Epidermal melanocyte (primary cell): ENCODE measurements around the gene SPINT3.
"Not testable (repeated sequence)": the region's sequence is repeated elsewhere in the genome, so short reads cannot be mapped to it uniquely, and the experiment has no call there.

Experiments
- DNase-seq: peaks from one replicate; pipeline ENCODE4 v3.0.0; 2011; ENCODE audit warnings: low spot score; ENCODE audit not compliant: insufficient read length

Gene SPINT3

DNA sequence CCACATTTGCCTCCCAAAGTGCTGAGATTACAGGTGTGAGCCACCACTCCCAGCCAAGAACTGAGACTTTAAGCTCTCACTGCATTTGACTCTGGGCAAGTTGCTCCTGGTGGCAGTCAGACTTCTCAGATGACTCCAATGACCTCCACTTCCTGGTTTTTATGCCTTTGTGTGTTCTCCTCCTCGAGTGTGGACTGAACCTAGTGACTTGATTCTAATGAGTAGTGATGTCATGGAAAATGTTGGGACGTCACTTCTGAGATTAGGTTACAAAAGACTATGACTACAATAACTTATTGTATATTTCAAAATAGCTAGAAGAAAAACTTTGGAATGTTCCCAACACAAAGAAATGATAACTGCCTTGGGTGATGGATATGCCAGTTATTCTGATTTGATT, 12.0 kb downstream of the SPINT3 start:
- no peak for DNase-seq

- no peak for DNase-seq
Measured at GRCh38 chr20:45502561-45502960, 12.9 kb downstream of the SPINT3 start.

DNA sequence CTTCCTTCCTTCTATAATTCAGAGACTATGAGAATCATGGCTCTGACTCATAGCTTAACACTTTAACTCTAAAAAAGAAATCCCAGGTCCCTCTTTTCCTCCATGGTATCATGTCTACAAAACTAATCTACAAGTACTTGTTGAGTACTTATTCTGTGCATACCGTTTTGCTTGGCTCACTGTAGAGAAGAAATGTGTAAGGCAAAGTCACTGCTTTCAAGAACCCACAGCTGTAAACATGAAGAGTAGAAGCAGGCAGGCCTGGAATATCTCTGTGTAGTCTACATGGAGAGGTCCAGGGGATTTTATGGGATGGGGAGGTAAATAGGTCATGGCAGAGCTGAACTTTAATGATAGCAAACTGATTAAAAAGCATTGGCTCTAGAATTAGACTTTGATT, 13.8 kb downstream of the SPINT3 start:
- no peak for DNase-seq

GRCh38 chr20:45500022-45500421, 15.4 kb downstream of the SPINT3 start:
- DNase-seq: no peak

DNA sequence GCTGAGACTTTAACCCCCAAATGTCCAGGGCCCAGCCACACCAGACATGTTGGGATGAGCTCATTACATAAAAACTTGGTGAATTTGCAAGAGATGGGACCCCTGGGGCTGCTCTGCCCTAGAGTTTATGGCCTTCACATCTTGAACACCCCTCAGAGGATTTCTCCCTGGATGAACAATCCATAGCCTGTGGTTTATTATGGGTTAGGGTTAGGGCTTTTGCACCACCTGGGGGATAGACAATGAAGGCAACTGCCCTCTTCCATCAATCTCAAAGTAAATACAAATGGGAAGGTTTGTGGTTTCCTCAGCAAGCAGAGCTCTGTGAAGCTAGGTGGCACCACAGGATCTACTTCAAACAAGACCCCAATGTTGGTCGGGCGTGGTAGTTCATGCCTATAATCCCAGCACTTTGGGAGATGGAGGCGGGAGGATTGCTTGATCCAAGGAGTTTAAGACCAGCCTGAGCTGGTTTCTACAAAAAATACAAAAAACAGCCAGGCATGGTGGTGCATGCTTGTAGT, 17.4 kb downstream of the SPINT3 start:
- no peak for DNase-seq

DNA sequence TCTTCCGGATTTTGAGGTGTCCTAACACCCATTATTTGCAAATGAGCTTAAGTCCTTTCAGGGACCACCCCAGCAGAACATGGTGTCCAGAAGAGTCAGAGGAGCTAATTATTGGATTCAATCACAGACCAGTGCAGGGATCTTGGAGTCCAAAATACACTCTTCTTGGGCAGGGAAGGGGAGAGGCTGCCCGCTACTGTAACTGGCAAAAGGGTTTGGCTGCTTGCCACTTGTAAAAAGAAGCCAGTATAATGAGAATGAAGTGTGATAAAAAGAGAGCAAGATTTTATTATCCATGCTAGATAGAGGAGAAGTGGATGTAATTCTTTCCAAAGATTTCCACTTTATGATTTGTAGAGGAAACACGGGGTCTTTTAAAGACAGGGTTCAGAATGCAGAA, 19.3 kb downstream of the SPINT3 start:
- DNase-seq: no peak

DNA sequence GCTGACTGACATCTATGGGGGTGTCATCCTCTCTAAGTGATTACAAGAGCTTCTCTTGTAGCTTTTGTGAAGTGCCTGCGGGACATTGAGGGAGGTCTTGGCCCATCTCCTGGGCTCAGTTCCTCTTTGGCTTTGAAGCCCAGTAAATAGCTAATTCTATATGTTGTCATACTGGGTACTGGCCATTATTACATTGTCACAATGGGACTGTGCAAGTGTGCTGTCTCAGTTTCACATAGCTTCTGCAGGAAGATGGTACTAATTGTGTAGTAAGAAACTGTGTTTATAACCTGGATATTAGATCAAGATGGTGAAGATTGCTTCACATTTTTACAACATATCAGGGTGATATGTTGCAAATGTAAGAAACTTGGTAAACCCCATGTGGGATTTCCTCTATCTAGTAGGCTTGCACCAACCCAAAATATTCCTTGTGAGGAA, 19.9 kb downstream of the SPINT3 start:
- no peak for DNase-seq

DNA sequence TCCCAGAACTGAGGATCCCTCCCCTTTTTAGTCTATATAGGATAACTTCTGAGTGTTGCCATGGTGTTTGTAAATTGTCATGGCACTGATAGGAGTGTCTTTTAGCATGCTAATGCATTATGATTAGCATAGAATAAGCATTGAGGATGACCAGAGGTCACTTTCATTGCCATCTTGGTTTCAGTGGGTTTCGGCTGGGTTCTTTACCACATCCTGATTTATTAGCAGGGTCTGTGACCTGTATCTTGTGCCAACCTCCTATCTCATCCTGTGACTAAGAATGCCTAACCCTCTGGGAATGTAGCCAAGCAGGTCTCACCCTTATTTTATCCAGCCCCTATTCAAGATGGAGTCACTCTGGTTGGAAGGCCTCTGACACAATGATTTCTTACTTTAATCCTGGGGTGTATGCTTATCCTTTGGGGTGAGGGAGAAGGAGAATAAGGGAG, 26.3 kb downstream of the SPINT3 start:
- no peak for DNase-seq

DNA sequence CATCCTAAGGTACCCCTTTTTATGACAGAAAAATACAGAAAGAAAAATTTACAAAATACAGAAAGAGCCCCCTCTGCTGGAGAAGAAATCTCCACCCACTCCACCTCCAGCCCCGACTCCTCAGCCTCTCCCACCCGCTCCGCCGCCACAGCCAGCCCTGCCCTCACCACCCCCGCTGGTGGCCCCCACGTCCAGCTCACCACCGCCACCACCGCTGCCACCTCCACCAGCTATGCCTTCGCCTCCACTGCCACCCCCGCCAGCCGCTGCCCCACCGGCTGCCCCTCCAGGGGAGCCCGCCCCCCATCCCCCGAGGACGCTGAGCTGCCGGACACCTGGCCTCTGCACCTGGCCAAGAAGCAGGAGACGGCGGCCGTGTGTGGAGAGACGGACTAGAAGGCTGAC, 28.2 kb downstream of the SPINT3 start:
- no peak for DNase-seq

- DNase-seq: no peak
Measured at GRCh38 chr20:45485388-45485787, 30.0 kb downstream of the SPINT3 start.

- DNase-seq: no peak
Measured at GRCh38 chr20:45484676-45485075, 30.7 kb downstream of the SPINT3 start.

- no peak for DNase-seq
Measured at GRCh38 chr20:45479822-45480221, 35.6 kb downstream of the SPINT3 start.

- not testable (repeated sequence) for DNase-seq
Measured at GRCh38 chr20:45477530-45478148, 37.8 kb downstream of the SPINT3 start.

DNA sequence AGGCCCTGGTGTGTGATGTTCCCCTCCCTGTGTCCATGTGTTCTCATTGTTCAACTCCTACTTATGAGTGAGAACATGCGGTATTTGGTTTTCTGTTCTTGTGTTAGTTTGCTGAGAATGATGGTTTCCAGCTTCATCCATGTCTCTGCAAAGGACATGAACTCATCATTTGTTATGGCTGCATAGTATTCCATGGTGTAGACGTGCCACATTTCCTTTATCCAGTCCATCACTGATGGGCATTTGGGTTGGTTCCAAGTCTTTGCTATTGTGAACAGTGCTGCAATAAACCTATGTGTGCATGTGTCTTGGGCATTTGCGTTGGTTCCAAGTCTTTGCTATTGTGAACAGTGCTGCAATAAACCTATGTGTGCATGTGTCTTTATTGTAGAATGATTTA, 43.1 kb downstream of the SPINT3 start:
- not testable (repeated sequence) for DNase-seq

- no peak for DNase-seq
Measured at GRCh38 chr20:45470937-45471336, 44.5 kb downstream of the SPINT3 start.

GRCh38 chr20:45470262-45470931, 45.0 kb downstream of the SPINT3 start:
- no peak for DNase-seq

DNA sequence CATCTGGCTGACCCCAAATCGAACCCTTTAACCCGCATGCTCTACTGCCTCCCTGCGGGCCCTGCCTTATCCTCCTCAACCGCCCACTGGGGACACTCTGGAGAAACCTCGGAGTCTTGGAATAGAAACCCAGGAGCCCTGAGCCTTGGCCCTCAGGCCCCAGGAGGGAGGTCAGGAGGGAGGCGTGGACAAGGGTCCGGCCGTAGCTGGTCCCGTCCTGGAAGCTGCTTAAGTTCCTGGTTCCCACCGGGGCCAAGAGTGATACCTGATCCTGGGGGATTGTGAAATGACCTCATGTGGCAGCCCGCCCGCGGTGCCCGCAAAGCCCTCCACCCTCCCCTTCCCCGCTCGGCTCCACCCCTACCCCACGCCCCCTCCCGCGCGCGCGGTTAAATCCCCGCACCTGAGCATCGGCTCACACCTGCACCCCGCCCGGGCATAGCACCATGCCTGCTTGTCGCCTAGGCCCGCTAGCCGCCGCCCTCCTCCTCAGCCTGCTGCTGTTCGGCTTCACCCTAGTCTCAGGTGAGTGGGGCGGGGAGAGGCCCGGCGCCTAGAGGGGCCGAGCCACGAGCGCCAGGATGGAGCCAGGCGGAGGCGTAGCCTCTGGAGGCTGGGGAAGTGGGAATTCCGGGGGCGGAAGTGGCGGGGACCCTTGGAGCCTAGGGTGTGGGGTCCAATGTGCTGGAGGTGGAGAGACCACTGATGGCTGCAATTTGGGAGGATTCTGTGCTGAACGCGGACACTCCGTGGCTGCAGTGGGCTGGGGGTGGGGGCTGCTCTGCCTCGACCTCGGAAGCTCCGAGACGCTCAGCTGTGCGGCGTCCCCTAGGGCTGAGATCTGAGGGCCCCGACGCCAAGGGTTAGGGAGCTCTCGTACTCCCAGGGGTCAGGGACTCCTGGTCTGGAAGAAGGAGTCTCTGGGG, 45.8 kb downstream of the SPINT3 start, which contains the start of gene WFDC2:
TSS of gene WFDC2 (plus strand) at position 418 of the 926 bp plus-strand sequence. CDS start at position 447, 29 bp downstream.
- DNase-seq: no peak

- DNase-seq: no peak
Measured at GRCh38 chr20:45467861-45468260, 47.6 kb downstream of the SPINT3 start.

GRCh38 chr20:45467172-45467571, 48.2 kb downstream of the SPINT3 start:
- DNase-seq: no peak

GRCh38 chr20:45465491-45466266, 49.7 kb downstream of the SPINT3 start:
- no peak for DNase-seq

- no peak for DNase-seq
Measured at GRCh38 chr20:45463709-45464108, 51.7 kb downstream of the SPINT3 start.
